ENCODE measurements around the gene GMDS. TPM values are rescaled to one million over a fixed set of nuclear protein-coding genes. Genes with fewer than 3 reads are reported as not detected.
"Not testable (repeated sequence)": the region's sequence is repeated elsewhere in the genome, so short reads cannot be mapped to it uniquely, and the experiment has no call there.

Gene GMDS
- total and polyA plus RNA-seq, 2 donors (not counting 1 experiment from before 2014, with no cell fraction given) = 12.7 to 34.5 TPM

DNA sequence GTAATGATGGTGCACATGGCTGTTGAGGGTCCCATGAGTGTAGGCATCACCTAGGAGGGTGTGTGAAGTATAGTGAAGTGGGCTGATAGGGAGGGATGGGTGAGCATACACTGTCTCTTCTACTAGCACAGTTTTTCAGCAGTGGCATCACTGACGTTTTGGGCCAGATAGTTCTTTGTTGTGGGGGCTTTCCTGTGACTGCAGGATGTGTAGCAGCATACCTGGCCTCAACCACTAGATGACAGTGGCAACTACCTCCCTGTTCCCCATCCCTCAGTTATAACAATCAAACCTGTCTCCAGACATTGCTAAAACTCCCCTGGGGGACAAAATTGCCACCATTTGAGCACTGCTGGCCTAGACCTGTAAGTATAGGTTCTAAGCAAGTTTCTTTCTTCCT, 396.7 kb downstream of the GMDS start:
- Histone ChIP-seq H3K27me3 (ENCODE audit: control insufficient read depth, insufficient read depth, low read length) (no peaks in the 10 kb centered on the region), H3K36me3 (ENCODE audit: control insufficient read depth, insufficient read depth, low read length) (no peaks in the 10 kb centered on the region), H3K4me2 (ENCODE audit: extremely low read depth, insufficient read depth, low read length) (no peak overlapping the region), H2AFZ (ENCODE audit: low read length) (no peak overlapping the region), H3K4me1 (ENCODE audit: control insufficient read depth, extremely low read depth, insufficient read depth, low read length) (no peaks in the 10 kb centered on the region), H3K9ac (ENCODE audit: insufficient read depth, low read length) (no peak overlapping the region), H3K4me3 (replicated peaks in 1 of 4; ENCODE audit: control extremely low read depth in 1 of 4, insufficient read depth in 1 of 4, low read depth in 3 of 4, low read length in 4 of 4) (no peak overlapping the region), H3K27ac (ENCODE audit: insufficient read depth, low read length) (no peak overlapping the region), H4K20me1 (ENCODE audit: control insufficient read depth, extremely low read depth, insufficient read depth, low read length) (no peaks in the 10 kb centered on the region), H3K9me3 (ENCODE audit: control insufficient read depth, insufficient read depth, low read depth, low read length) (no peaks in the 10 kb centered on the region), H3K79me2 (ENCODE audit: control insufficient read depth, insufficient read depth, low read length) (no peaks in the 10 kb centered on the region)
- TF ChIP-seq EZH2 (IDR thresholded peaks at IDR 0.05; ENCODE audit: low read length, missing control alignments) (no peak), CTCF (conservative IDR thresholded peaks at IDR 0.05 in 1 of 2, IDR thresholded peaks at IDR 0.05 in 1 of 2; ENCODE audit: low read depth in 1 of 2, low read length in 2 of 2) (no peak)
- DNase-seq (ENCODE audit: low read depth in 2 of 2) = no peak

GRCh38 chr6:1846611-1847010, 398.8 kb downstream of the GMDS start:
- no peaks in the 10 kb centered on the region for H4K20me1 ChIP-seq (ENCODE audit: control insufficient read depth, extremely low read depth, insufficient read depth, low read length)
- no peaks in the 10 kb centered on the region for H3K27me3 ChIP-seq (ENCODE audit: control insufficient read depth, insufficient read depth, low read length)
- H3K4me2 ChIP-seq (ENCODE audit: extremely low read depth, insufficient read depth, low read length) = no peak overlapping the region
- DNase-seq (ENCODE audit: low read depth in 2 of 2) = no peak
- H3K79me2 ChIP-seq (ENCODE audit: control insufficient read depth, insufficient read depth, low read length) = no peaks in the 10 kb centered on the region
- no peaks in the 10 kb centered on the region for H3K4me1 ChIP-seq (ENCODE audit: control insufficient read depth, extremely low read depth, insufficient read depth, low read length)
- H3K9ac ChIP-seq (ENCODE audit: insufficient read depth, low read length) = no peak overlapping the region
- no peak overlapping the region for H3K27ac ChIP-seq (ENCODE audit: insufficient read depth, low read length)
- H3K36me3 ChIP-seq (ENCODE audit: control insufficient read depth, insufficient read depth, low read length) = no peaks in the 10 kb centered on the region
- no peak overlapping the region for H2AFZ ChIP-seq (ENCODE audit: low read length)
- no peak overlapping the region for H3K4me3 ChIP-seq (replicated peaks in 1 of 4; ENCODE audit: control extremely low read depth in 1 of 4, insufficient read depth in 1 of 4, low read depth in 3 of 4, low read length in 4 of 4)
- TF ChIP-seq EZH2 (IDR thresholded peaks at IDR 0.05; ENCODE audit: low read length, missing control alignments) = no peak
- no peak for TF ChIP-seq CTCF (conservative IDR thresholded peaks at IDR 0.05 in 1 of 2, IDR thresholded peaks at IDR 0.05 in 1 of 2; ENCODE audit: low read depth in 1 of 2, low read length in 2 of 2)
- H3K9me3 ChIP-seq (ENCODE audit: control insufficient read depth, insufficient read depth, low read depth, low read length) = no peaks in the 10 kb centered on the region

GRCh38 chr6:1845543-1845942, 399.9 kb downstream of the GMDS start:
- not testable (repeated sequence) for DNase-seq (ENCODE audit: low read depth in 2 of 2); H3K4me3 ChIP-seq (replicated peaks in 1 of 4; ENCODE audit: control extremely low read depth in 1 of 4, insufficient read depth in 1 of 4, low read depth in 3 of 4, low read length in 4 of 4); H4K20me1 ChIP-seq (ENCODE audit: control insufficient read depth, extremely low read depth, insufficient read depth, low read length); H3K4me2 ChIP-seq (ENCODE audit: extremely low read depth, insufficient read depth, low read length); H3K4me1 ChIP-seq (ENCODE audit: control insufficient read depth, extremely low read depth, insufficient read depth, low read length); H3K27ac ChIP-seq (ENCODE audit: insufficient read depth, low read length); H2AFZ ChIP-seq (ENCODE audit: low read length); H3K27me3 ChIP-seq (ENCODE audit: control insufficient read depth, insufficient read depth, low read length); H3K9ac ChIP-seq (ENCODE audit: insufficient read depth, low read length); H3K9me3 ChIP-seq (ENCODE audit: control insufficient read depth, insufficient read depth, low read depth, low read length); H3K36me3 ChIP-seq (ENCODE audit: control insufficient read depth, insufficient read depth, low read length); H3K79me2 ChIP-seq (ENCODE audit: control insufficient read depth, insufficient read depth, low read length)

Measured in fibroblast of lung (primary cell).